ENCODE data around the gene IDE.

Gene IDE

GRCh38 chr10:92562424-92562823 is 11.5 kb downstream of the IDE start:
- no peak for DNase-seq

- no peak for DNase-seq
Observed at GRCh38 chr10:92559046-92559445, 14.8 kb downstream of the IDE start.

- no peak for DNase-seq
Observed at GRCh38 chr10:92553959-92554358, 19.9 kb downstream of the IDE start.

- no peak for DNase-seq
Observed at GRCh38 chr10:92552310-92552709, 21.6 kb downstream of the IDE start.

GRCh38 chr10:92550924-92551323 is 23.0 kb downstream of the IDE start:
- DNase-seq = no peak

- DNase-seq = no peak
Observed at GRCh38 chr10:92547676-92548075, 26.2 kb downstream of the IDE start.

DNA sequence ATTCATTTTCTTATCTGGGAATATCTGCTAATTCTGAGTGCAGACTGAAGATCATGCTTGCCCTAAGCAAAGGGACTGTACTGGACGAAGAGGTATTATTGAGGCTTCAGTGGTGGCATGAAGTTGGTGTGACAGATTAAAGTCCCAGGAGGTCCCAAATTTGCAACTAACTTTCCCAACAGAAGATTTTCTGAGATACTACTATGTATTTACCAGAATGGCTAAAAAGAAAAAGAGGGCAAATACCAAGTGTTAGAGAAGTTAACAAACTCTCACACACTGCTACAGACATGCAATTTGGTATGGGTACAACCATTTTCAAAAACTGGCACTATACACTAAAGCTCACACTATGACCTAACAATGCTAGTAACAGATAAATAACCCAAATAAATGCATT is 28.3 kb downstream of the IDE start:
- DNase-seq = no peak

- no peak for DNase-seq
Observed at GRCh38 chr10:92544296-92544695, 29.6 kb downstream of the IDE start.

DNA sequence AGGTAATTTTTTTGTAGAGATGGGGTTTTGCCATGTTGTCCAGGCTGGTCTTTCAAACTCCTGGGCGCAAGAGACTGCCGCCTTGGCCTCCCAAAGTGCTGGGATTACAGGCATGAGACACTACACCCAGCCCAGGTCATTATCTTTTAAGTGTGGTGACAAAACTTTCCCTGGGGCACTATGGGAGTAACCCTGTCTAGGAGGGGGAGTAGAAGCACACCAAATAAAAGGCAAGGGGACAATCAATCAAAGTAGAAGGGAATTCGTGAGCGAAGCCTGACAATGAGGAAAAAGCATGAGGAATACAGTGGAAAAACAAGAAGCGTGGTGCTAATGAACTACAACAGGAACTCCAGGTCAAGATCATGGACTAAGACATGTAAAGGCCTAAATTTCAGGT is 31.4 kb downstream of the IDE start:
- DNase-seq = no peak

DNA sequence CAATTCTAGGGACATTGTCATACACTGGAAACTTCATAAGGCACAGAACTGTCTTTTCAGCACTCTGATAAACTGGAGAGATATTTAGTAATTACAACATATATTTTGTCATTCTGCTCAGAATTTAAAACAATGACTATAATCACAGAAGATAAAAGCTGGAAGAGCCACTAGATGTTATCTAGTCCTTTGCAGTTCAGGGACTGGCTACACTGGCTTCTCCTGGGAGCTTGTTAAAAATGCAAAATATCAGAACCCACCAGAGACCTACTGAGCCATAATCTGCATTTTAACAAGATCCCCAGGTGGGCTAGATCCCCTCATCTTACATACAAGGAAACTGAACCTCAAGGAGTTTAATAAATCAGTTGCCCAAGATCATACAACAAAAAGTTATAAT is 32.3 kb downstream of the IDE start:
- DNase-seq = no peak

- DNase-seq = no peak
Observed at GRCh38 chr10:92538231-92538958, 35.5 kb downstream of the IDE start.

DNA sequence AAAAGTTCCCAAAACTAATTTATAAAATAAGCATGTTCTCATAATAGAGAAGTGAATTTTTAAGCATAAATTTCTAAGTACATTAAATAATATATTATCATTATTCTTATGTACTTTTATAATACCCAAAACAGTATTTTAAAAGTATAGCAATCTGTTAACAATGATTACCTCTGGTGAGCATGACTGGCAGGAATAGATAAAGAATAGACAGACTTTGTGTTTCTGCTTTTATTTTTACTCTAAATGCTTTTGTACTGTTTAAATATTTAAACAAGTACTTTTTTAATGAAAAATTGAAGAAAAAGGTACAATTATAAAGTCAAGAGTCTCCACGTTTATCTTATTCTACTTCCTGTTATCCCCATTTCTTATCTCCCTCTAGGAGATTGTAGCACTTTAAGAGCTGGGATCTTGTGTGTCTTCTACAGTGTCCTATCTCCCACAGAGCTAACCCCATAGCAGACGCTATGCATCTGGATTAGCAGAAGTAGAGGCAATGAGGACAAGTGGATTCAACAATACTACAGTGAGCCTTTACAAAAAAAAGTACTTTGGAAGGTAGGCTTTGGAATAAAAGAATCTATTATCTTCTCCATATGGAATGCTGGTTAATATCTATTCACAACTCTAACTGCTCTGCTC is 42.9 kb downstream of the IDE start:
- no peak for DNase-seq

- DNase-seq = no peak
Observed at GRCh38 chr10:92530421-92530820, 43.5 kb downstream of the IDE start.

- DNase-seq = no peak
Observed at GRCh38 chr10:92527716-92528115, 46.2 kb downstream of the IDE start.

DNA sequence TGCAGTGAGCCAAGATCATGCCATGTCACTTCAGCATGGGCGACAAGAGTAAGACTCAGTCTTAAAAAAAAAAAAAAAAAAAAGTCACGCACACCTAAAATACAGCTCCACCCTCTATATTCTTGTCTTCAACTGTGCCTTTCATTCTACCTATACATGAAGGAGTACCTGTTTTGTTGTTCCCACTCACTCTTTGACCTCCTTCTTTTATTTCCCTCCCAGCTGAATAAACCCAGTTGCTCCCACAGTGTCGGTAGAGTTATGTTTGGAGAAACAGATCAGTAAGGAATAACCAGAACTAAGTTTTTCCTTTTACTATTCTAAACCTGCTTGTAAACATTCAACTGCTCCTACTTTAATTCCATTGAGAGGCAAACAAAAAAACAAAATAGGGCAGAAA is 50.3 kb downstream of the IDE start:
- no peak for DNase-seq

GRCh38 chr10:92517034-92517655 is 56.7 kb downstream of the IDE start:
- no peak for DNase-seq

DNA sequence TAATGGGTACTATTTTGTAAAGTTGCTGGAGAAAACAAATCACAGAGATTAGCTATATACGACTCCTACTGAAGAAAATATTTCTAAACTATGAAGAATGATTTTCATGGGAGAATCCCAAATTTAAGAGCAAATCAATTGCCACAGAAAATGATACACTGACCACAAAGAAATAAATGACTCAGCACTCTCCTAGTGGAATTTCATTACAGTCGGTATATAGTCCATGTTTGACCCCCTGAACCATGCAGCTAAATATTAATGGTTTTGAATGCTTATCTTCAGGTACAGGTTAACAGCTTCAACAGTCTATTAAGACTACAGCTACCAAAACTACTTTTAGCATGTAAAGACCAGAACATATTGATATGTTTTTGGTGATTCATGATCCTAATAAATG is 65.0 kb downstream of the IDE start:
- no peak for DNase-seq

GRCh38 chr10:92506336-92506735 is 67.6 kb downstream of the IDE start:
- no peak for DNase-seq

- DNase-seq = no peak
Observed at GRCh38 chr10:92505044-92505443, 68.8 kb downstream of the IDE start.

DNA sequence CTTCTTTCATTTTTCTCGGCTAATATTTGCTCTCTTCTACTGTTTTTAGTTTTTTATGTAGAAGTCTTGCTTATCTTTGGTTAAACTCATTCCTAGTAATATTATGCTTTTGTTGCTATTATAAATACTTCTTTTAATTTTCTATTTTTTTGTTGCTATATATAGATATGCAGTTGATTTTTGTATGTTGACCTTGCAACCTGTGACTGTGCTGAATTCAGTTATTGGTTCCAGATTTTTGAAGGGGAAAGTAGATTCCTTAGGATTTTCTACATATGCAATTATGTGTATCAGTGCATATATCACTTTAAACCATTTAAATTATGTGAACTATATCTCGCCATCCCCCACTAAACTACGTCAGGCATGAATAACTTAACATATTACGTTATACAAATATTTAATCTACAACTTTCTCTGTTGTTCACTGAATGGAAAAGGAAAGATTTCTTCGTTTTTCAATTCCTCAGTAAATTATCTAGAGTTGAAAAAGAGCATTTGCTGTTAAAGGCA is 71.5 kb downstream of the IDE start:
- no peak for DNase-seq

GRCh38 chr10:92493362-92493761 is 80.5 kb downstream of the IDE start:
- DNase-seq = no peak

DNA sequence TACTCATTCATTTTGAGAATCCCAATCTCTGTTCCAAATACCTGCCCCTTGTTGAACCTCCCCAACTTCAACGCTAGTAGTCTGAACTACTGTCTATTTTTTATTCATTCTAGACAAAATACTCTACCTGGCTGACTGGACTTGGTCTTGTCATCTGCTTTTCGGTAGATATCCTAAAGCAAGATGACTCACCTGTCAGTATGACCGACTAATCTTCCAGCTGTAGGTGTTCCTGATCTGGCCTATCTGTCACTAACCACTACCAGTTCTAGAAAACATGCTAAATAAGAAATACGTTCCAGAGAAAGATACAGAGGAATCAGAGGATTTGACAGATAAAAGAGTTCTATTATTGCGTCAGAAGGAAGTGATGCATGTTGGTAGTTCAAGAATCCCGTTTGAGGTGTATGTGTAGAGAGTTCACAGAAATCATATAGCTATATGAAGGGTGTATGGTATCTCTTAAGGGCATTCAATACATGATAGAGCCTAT is 81.1 kb downstream of the IDE start:
- DNase-seq = no peak

- DNase-seq = no peak
Observed at GRCh38 chr10:92490387-92490786, 83.5 kb downstream of the IDE start.

DNA sequence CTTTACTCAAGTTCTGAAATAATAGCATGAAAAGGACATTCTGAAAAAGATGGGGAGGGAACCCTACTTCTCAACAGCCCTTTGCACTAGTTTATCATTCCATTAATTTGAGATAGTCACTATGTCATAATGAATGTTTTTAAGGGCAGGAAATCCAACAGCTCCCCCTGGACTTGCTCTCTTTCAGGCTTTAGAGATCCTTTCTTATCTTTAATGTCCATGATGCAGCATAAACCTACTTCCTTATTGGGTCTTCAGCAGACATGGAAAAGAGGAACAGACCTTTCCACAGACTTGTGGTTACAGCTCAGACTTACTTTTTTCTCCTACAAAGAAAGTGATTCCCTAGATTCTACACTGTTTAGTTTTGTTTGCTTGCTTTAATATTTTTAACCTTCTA is 87.3 kb downstream of the IDE start:
- no peak for DNase-seq

Data from left hindlimb (tissue), 1 donor.